GM18507 (cell line): Measurements from ENCODE around the gene PIP4K2B.
A peak's percentile ranks its signal among the peaks of the same experiment; 100 is the strongest.

Experiments
- DNase-seq: peaks from one replicate; pipeline ENCODE4 v3.0.0; 2011; ENCODE audit warnings: low read depth; ENCODE audit not compliant: insufficient read length; ENCODE audit errors: extremely low spot score
- FAIRE-seq: peaks from 2 replicates; lab custom pipeline; 2011; peaks lifted over from hg19 to GRCh38; lab: Jason Lieb, UNC

Gene PIP4K2B

GRCh38 chr17:38747463-38748148, 51.8 kb downstream of the PIP4K2B start:
- DNase-seq: no peak

GRCh38 chr17:38746849-38747462, 52.4 kb downstream of the PIP4K2B start:
- DNase-seq: no peak
- no peak for FAIRE-seq

More at GRCh38 chr17:38747463-38748148, 51.8 kb downstream of the PIP4K2B start:
- FAIRE-seq: no peak

- no peak for FAIRE-seq
- DNase-seq: no peak
Observed at GRCh38 chr17:38746004-38746848, 53.1 kb downstream of the PIP4K2B start.

- DNase-seq (no peak), FAIRE-seq (no peak)
Observed at GRCh38 chr17:38745545-38745944, 53.8 kb downstream of the PIP4K2B start.

GRCh38 chr17:38743556-38744171, 55.7 kb downstream of the PIP4K2B start:
- no peak for FAIRE-seq
- no peak for DNase-seq

- FAIRE-seq: no peak
- DNase-seq: no peak
Observed at GRCh38 chr17:38742411-38743308, 56.7 kb downstream of the PIP4K2B start.

GRCh38 chr17:38741921-38742410, 57.4 kb downstream of the PIP4K2B start:
- FAIRE-seq (no peak), DNase-seq (no peak)

GRCh38 chr17:38741461-38741860, 57.9 kb downstream of the PIP4K2B start:
- no peak for FAIRE-seq
- no peak for DNase-seq

- FAIRE-seq: no peak
- DNase-seq: no peak
Observed at GRCh38 chr17:38740806-38741205, 58.5 kb downstream of the PIP4K2B start.

- FAIRE-seq (no peak), DNase-seq (no peak)
Observed at GRCh38 chr17:38740044-38740443, 59.3 kb downstream of the PIP4K2B start.

GRCh38 chr17:38739305-38739704, 60.1 kb downstream of the PIP4K2B start:
- DNase-seq: no peak
- no peak for FAIRE-seq

GRCh38 chr17:38738686-38739085, 60.7 kb downstream of the PIP4K2B start:
- FAIRE-seq (no peak), DNase-seq (no peak)

- DNase-seq (peak; percentile 39), FAIRE-seq (no peak)
Observed at GRCh38 chr17:38738007-38738662, 61.2 kb downstream of the PIP4K2B start.

- FAIRE-seq (no peak), DNase-seq (peak; percentile 64)
Observed at GRCh38 chr17:38735161-38735997, 64.0 kb downstream of the PIP4K2B start.

GRCh38 chr17:38733982-38734973, 65.1 kb downstream of the PIP4K2B start:
- no peak for FAIRE-seq

GRCh38 chr17:38733282-38733981, 65.9 kb downstream of the PIP4K2B start:
- FAIRE-seq: no peak

More at GRCh38 chr17:38733982-38734973, 65.1 kb downstream of the PIP4K2B start:
- DNase-seq: no peak

More at GRCh38 chr17:38733282-38733981, 65.9 kb downstream of the PIP4K2B start:
- no peak for DNase-seq
